Measurements from ENCODE around the gene ACYP2.

ACYP2 gene

GRCh38 chr2:54233832-54234649, 118.6 kb downstream of the ACYP2 start:
- H3K27me3 ChIP-seq (ENCODE audit: insufficient read depth, low read length, poor library complexity), result no peaks in the 10 kb centered on the region
- no peak overlapping the region for H2BK15ac ChIP-seq (replicated peaks; ENCODE audit: low read depth)
- no peak overlapping the region for H2BK5ac ChIP-seq (ENCODE audit: low read length)
- H3K4ac ChIP-seq (ENCODE audit: low read depth, low read length), result no peak overlapping the region
- H3K4me3 ChIP-seq (ENCODE audit: low read length), result no peak overlapping the region
- H3K18ac ChIP-seq (ENCODE audit: low read length), result no peak overlapping the region
- no peak overlapping the region for H2BK120ac ChIP-seq (ENCODE audit: low read depth, low read length)
- no peak overlapping the region for H3K56ac ChIP-seq (ENCODE audit: low read length)
- no peak overlapping the region for H4K8ac ChIP-seq (ENCODE audit: low read depth, low read length)
- no peak overlapping the region for H3K23ac ChIP-seq (ENCODE audit: low read length)
- no peak overlapping the region for H2AK5ac ChIP-seq (ENCODE audit: low read length)
- no CpG with 5 or more reads among the region's 4 CpGs for WGBS (ENCODE audit: extremely low coverage, insufficient coverage, low lambda C conversion rate)
- H3K4me2 ChIP-seq (ENCODE audit: low read length), result no peak overlapping the region
- H3K27ac ChIP-seq (ENCODE audit: low read depth, low read length), result no peak overlapping the region
- no peak for DNase-seq
- no peaks in the 10 kb centered on the region for H3K79me2 ChIP-seq (ENCODE audit: control insufficient read depth, insufficient read depth, low read length)
- no peaks in the 10 kb centered on the region for H3K36me3 ChIP-seq (ENCODE audit: control insufficient read depth, insufficient read depth, low read length)
- no peaks in the 10 kb centered on the region for H3K4me1 ChIP-seq (ENCODE audit: control insufficient read depth, low read depth, low read length)
- no peak overlapping the region for H3K9ac ChIP-seq (ENCODE audit: low read length)
- H3K79me1 ChIP-seq (ENCODE audit: low read length), result no peaks in the 10 kb centered on the region
- H4K5ac ChIP-seq (ENCODE audit: low read length), result no peak overlapping the region

DNA sequence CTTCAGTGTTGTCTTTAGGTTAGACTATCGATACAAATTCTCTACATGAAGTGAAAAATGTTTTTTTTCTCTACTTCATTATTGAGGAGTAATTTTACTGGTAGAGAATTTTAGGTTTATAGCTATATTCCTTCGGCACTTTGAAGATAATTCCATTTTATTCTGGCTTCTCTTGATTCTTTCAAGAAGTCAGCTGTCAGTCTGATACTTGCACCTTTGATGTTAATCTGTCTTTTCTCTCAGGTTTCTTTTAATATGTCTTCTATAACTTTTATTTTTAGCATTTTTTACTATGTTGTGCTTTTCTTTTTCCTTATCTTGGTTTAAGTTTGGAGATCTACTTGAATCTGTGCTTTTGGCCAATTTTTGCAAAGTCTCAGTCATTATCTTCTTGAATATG, 122.0 kb downstream of the ACYP2 start:
- Histone ChIP-seq H3K27ac (ENCODE audit: low read depth, low read length) (no peak overlapping the region), H3K27me3 (ENCODE audit: insufficient read depth, low read length, poor library complexity) (no peaks in the 10 kb centered on the region), H3K4me2 (ENCODE audit: low read length) (no peak overlapping the region), H3K79me1 (ENCODE audit: low read length) (no peaks in the 10 kb centered on the region), H4K8ac (ENCODE audit: low read depth, low read length) (no peak overlapping the region), H3K36me3 (ENCODE audit: control insufficient read depth, insufficient read depth, low read length) (no peaks in the 10 kb centered on the region), H2BK15ac (replicated peaks; ENCODE audit: low read depth) (no peak overlapping the region), H3K23ac (ENCODE audit: low read length) (no peak overlapping the region), H3K9ac (ENCODE audit: low read length) (no peak overlapping the region), H3K56ac (ENCODE audit: low read length) (no peak overlapping the region), H2AK5ac (ENCODE audit: low read length) (no peak overlapping the region), H3K4ac (ENCODE audit: low read depth, low read length) (no peak overlapping the region), H4K5ac (ENCODE audit: low read length) (no peak overlapping the region), H3K4me3 (ENCODE audit: low read length) (no peak overlapping the region), H3K18ac (ENCODE audit: low read length) (no peak overlapping the region), H3K79me2 (ENCODE audit: control insufficient read depth, insufficient read depth, low read length) (no peaks in the 10 kb centered on the region), H3K4me1 (ENCODE audit: control insufficient read depth, low read depth, low read length) (no peaks in the 10 kb centered on the region), H2BK120ac (ENCODE audit: low read depth, low read length) (no peak overlapping the region), H2BK5ac (ENCODE audit: low read length) (no peak overlapping the region)
- no CpG with 5 or more reads among the region's 2 CpGs for WGBS (ENCODE audit: extremely low coverage, insufficient coverage, low lambda C conversion rate)
- DNase-seq, result no peak

DNA sequence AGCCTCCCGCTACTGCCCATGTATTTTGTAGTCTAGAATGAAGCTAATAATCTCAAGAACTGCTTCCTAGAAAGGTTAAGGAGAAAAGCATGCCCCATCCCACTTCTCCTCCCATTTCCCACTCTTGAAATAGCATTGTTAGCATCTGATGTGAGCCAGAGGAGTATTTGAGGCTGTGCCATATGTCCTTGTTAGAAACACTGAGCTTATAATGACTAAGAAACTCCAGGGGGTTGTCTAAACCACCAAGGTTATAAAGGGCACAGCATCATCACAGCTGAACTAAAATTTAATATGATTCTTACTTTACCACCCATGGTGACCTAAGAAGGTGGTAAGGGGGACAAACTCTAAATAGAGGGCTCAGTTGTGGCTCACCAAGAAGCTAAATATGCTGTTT, 124.0 kb downstream of the ACYP2 start:
- Histone ChIP-seq H3K27me3 (ENCODE audit: insufficient read depth, low read length, poor library complexity) (no peaks in the 10 kb centered on the region), H2BK5ac (ENCODE audit: low read length) (no peak overlapping the region), H3K56ac (ENCODE audit: low read length) (no peak overlapping the region), H3K4ac (ENCODE audit: low read depth, low read length) (no peak overlapping the region), H3K9ac (ENCODE audit: low read length) (no peak overlapping the region), H3K36me3 (ENCODE audit: control insufficient read depth, insufficient read depth, low read length) (no peaks in the 10 kb centered on the region), H3K79me2 (ENCODE audit: control insufficient read depth, insufficient read depth, low read length) (no peaks in the 10 kb centered on the region), H3K23ac (ENCODE audit: low read length) (no peak overlapping the region), H3K4me2 (ENCODE audit: low read length) (no peak overlapping the region), H3K18ac (ENCODE audit: low read length) (no peak overlapping the region), H2AK5ac (ENCODE audit: low read length) (no peak overlapping the region), H3K27ac (ENCODE audit: low read depth, low read length) (no peak overlapping the region), H4K8ac (ENCODE audit: low read depth, low read length) (no peak overlapping the region), H3K4me3 (ENCODE audit: low read length) (no peak overlapping the region), H3K4me1 (ENCODE audit: control insufficient read depth, low read depth, low read length) (no peaks in the 10 kb centered on the region), H2BK15ac (replicated peaks; ENCODE audit: low read depth) (no peak overlapping the region), H3K79me1 (ENCODE audit: low read length) (no peaks in the 10 kb centered on the region), H4K5ac (ENCODE audit: low read length) (no peak overlapping the region), H2BK120ac (ENCODE audit: low read depth, low read length) (no peak overlapping the region)
- no peak for DNase-seq
- no CpG with 5 or more reads among the region's 1 CpG for whole genome bisulfite sequencing (ENCODE audit: extremely low coverage, insufficient coverage, low lambda C conversion rate)

GRCh38 chr2:54240515-54241469, 125.4 kb downstream of the ACYP2 start:
- no peaks in the 10 kb centered on the region for H3K27me3 ChIP-seq (ENCODE audit: insufficient read depth, low read length, poor library complexity)

GRCh38 chr2:54247115-54247514, 131.7 kb downstream of the ACYP2 start:
- H3K79me1 ChIP-seq (ENCODE audit: low read length), result no peaks in the 10 kb centered on the region
- H3K56ac ChIP-seq (ENCODE audit: low read length), result no peak overlapping the region
- H3K4me3 ChIP-seq (ENCODE audit: low read length), result no peak overlapping the region
- H2BK15ac ChIP-seq (replicated peaks; ENCODE audit: low read depth), result no peak overlapping the region
- no peak overlapping the region for H3K4ac ChIP-seq (ENCODE audit: low read depth, low read length)
- no peak overlapping the region for H2BK120ac ChIP-seq (ENCODE audit: low read depth, low read length)
- H3K18ac ChIP-seq (ENCODE audit: low read length), result no peak overlapping the region
- H2AK5ac ChIP-seq (ENCODE audit: low read length), result no peak overlapping the region
- WGBS (ENCODE audit: extremely low coverage, insufficient coverage, low lambda C conversion rate), result no CpG with 5 or more reads among the region's 1 CpG
- H2BK5ac ChIP-seq (ENCODE audit: low read length), result no peak overlapping the region
- no peak for DNase-seq
- H3K27ac ChIP-seq (ENCODE audit: low read depth, low read length), result no peak overlapping the region
- H4K8ac ChIP-seq (ENCODE audit: low read depth, low read length), result no peak overlapping the region
- no peak overlapping the region for H3K9ac ChIP-seq (ENCODE audit: low read length)
- H3K79me2 ChIP-seq (ENCODE audit: control insufficient read depth, insufficient read depth, low read length), result no peaks in the 10 kb centered on the region
- H3K27me3 ChIP-seq (ENCODE audit: insufficient read depth, low read length, poor library complexity), result peaks cover 2% of the 10 kb centered on the region
- no peaks in the 10 kb centered on the region for H3K36me3 ChIP-seq (ENCODE audit: control insufficient read depth, insufficient read depth, low read length)
- H4K5ac ChIP-seq (ENCODE audit: low read length), result no peak overlapping the region
- no peak overlapping the region for H3K23ac ChIP-seq (ENCODE audit: low read length)
- H3K4me2 ChIP-seq (ENCODE audit: low read length), result no peak overlapping the region
- no peaks in the 10 kb centered on the region for H3K4me1 ChIP-seq (ENCODE audit: control insufficient read depth, low read depth, low read length)

More at GRCh38 chr2:54240515-54241469, 125.4 kb downstream of the ACYP2 start:
- Histone ChIP-seq H3K36me3 (ENCODE audit: control insufficient read depth, insufficient read depth, low read length) (no peaks in the 10 kb centered on the region), H2BK120ac (ENCODE audit: low read depth, low read length) (no peak overlapping the region), H3K4ac (ENCODE audit: low read depth, low read length) (no peak overlapping the region), H3K4me3 (ENCODE audit: low read length) (no peak overlapping the region), H2BK5ac (ENCODE audit: low read length) (no peak overlapping the region), H4K8ac (ENCODE audit: low read depth, low read length) (no peak overlapping the region), H3K27ac (ENCODE audit: low read depth, low read length) (no peak overlapping the region), H3K79me2 (ENCODE audit: control insufficient read depth, insufficient read depth, low read length) (no peaks in the 10 kb centered on the region), H4K5ac (ENCODE audit: low read length) (no peak overlapping the region), H2BK15ac (replicated peaks; ENCODE audit: low read depth) (no peak overlapping the region), H3K79me1 (ENCODE audit: low read length) (no peaks in the 10 kb centered on the region), H3K4me1 (ENCODE audit: control insufficient read depth, low read depth, low read length) (no peaks in the 10 kb centered on the region), H2AK5ac (ENCODE audit: low read length) (no peak overlapping the region), H3K9ac (ENCODE audit: low read length) (no peak overlapping the region), H3K23ac (ENCODE audit: low read length) (no peak overlapping the region), H3K4me2 (ENCODE audit: low read length) (no peak overlapping the region), H3K18ac (ENCODE audit: low read length) (no peak overlapping the region), H3K56ac (ENCODE audit: low read length) (no peak overlapping the region)
- WGBS (ENCODE audit: extremely low coverage, insufficient coverage, low lambda C conversion rate), result no CpG with 5 or more reads among the region's 5 CpGs
- peak; percentile 43 for DNase-seq
